Right lobe of liver (tissue), 4 donors: ENCODE measurements around the gene NTN1.

Experiments
- CTCF ChIP-seq, 4 donors: fragments of 200-600 bp in 3 of 4; fragments of 450-650 bp in 1 of 4; IDR thresholded peaks; one replicate each; pipeline versions ENCODE4 v1.5.1 to v1.8.0; 2016 to 2022; ENCODE audit warnings: antibody characterized with exemption in 4 of 4, mild to moderate bottlenecking in 2 of 4
- POLR2A ChIP-seq: fragments of 450-650 bp; IDR thresholded peaks from one replicate; pipeline ENCODE4 v1.6.1; 2017; ENCODE audit warnings: antibody characterized with exemption, mild to moderate bottlenecking
- donor health status: DM: no; HTN: no; CAD: no.
- donor health status: DM: no; HTN: no; CAD: no.
- donor health status: DM: no; HTN: yes; CAD: no.

GRCh38 chr17:9271989-9272388, 250.7 kb downstream of the NTN1 start:
- no peak for TF ChIP-seq CTCF (IDR thresholded peaks at IDR 0.05)
- no peak for TF ChIP-seq POLR2A
